Cardiac muscle cell (in vitro differentiated cells and primary cell): ENCODE results near the gene TMEM185B. TPM values are rescaled to one million over a fixed set of nuclear protein-coding genes. Genes with fewer than 3 reads are reported as not detected.

ENCODE experiments used
- DNase-seq, 2 donors: peaks; one replicate each; pipeline versions ENCODE4 v3.0.0 to v3.0.0-alpha.2; 2010 to 2017; ENCODE audit warnings: low read depth in 1 of 2, low spot score in 1 of 2
- H3K27ac ChIP-seq: fragments of 200-600 bp; sonication (generic); 2 replicates; pipeline ENCODE4 v1.5.1; 2016
- H3K27me3 ChIP-seq: fragments of 200-600 bp; sonication (generic); 2 replicates; pipeline ENCODE4 v1.6.0; 2016; ENCODE audit warnings: control low read depth
- H3K36me3 ChIP-seq: fragments of 200-600 bp; sonication (generic); 2 replicates; pipeline ENCODE4 v1.5.1; 2016; ENCODE audit warnings: control low read depth
- H3K4me1 ChIP-seq: fragments of 200-600 bp; sonication (generic); 2 replicates; pipeline ENCODE4 v1.8.1; 2017; ENCODE audit warnings: low read depth, mild to moderate bottlenecking, mixed run types
- H3K4me3 ChIP-seq: fragments of 200-600 bp; sonication (generic); 2 replicates; pipeline ENCODE4 v1.5.1; 2016; ENCODE audit warnings: mild to moderate bottlenecking
- H3K9me3 ChIP-seq: fragments of 200-600 bp; sonication (generic); 2 replicates; pipeline ENCODE4 v1.5.1; 2017; ENCODE audit warnings: low read depth, mild to moderate bottlenecking, control low read depth
- polyA plus RNA-seq: library from polyadenylated mRNA; unstranded; fragments of >200 nt; fragmentation: Nextera tagmentation; extraction: Ambion mirVana; gene quantifications from 2 replicates; pipeline ENCODE4 v1.2.1, GENCODE V29; 2016
- total RNA-seq: library from RNA; depleted of rRNA; stranded (reverse); fragments of >200 nt; gene quantifications from 2 replicates; pipeline ENCODE4 v1.2.3, GENCODE V29; 2016
- TF ChIP-seq, protein P1 (sequence below): IDR thresholded peaks from 2 replicates; pipeline ENCODE4 v1.5.1; 2012; ENCODE audit warnings: low read depth, mild to moderate bottlenecking, low read length

TMEM185B gene
- total and polyA plus RNA-seq, 2 experiments from 2014 or later = 21.3 to 43.4 TPM

DNA sequence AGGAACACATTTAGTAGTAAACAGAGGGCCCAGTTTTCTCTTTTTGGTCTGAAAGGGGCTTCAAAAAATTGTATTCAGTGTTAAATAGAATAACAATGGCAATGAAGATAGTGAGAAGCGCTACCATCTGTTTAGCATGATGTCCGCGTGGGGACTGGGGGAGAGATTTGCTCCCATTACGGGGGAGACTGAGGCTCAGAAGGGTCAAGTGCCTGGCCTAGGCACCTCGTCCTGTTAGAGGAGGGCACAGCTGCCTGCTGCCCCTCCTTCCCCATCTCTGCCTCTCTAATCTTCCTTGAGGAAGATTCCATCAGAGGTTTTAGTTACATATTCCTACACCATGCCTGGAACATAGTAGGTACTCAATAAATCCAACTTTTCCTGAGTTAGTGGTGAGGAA, 10.1 kb upstream of the TMEM185B start:
- no peak overlapping the region for H3K4me3 ChIP-seq
- no peak overlapping the region for H3K27ac ChIP-seq
- H3K36me3 ChIP-seq = no peaks in the 10 kb centered on the region
- H3K27me3 ChIP-seq = no peaks in the 10 kb centered on the region
- H3K4me1 ChIP-seq = no peaks in the 10 kb centered on the region
- H3K9me3 ChIP-seq = no peaks in the 10 kb centered on the region
- TF ChIP-seq, protein P1, sequence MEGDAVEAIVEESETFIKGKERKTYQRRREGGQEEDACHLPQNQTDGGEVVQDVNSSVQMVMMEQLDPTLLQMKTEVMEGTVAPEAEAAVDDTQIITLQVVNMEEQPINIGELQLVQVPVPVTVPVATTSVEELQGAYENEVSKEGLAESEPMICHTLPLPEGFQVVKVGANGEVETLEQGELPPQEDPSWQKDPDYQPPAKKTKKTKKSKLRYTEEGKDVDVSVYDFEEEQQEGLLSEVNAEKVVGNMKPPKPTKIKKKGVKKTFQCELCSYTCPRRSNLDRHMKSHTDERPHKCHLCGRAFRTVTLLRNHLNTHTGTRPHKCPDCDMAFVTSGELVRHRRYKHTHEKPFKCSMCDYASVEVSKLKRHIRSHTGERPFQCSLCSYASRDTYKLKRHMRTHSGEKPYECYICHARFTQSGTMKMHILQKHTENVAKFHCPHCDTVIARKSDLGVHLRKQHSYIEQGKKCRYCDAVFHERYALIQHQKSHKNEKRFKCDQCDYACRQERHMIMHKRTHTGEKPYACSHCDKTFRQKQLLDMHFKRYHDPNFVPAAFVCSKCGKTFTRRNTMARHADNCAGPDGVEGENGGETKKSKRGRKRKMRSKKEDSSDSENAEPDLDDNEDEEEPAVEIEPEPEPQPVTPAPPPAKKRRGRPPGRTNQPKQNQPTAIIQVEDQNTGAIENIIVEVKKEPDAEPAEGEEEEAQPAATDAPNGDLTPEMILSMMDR = no peak
- DNase-seq = no peak

DNA sequence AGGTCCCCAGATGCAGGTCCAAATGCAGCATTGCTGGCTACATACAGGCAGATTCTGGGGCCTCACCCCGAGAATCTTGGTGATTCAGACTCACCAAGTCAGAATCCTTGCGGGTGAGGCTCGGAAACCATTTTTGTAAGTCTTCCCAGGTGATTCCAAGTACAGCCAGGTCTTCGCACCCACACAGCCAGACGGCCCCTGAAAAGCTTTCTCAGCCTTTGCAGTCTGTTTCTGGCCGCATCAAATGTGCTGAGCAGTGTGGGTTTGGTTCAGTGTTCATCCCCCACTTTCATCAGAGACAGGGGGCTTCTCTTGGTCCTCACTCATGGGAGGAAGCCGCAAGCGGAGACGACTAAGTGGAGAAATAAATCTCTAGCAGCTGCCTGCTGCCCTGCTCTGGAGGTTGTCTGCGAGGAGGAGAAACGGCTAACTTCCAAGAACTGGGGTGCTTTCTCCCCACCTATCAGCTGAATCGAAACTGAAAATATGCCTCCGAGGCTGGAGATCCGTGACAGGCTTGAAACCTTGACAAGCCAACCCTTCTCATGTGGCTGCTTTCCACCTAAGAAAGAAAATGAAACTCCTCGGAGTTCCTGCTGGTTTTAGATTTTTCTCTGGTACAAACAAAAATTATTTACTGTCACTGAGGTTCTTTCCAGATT, 8.9 kb upstream of the TMEM185B start:
- Histone ChIP-seq H3K27ac (no peak overlapping the region), H3K36me3 (no peaks in the 10 kb centered on the region), H3K4me3 (no peak overlapping the region), H3K27me3 (no peaks in the 10 kb centered on the region), H3K9me3 (no peaks in the 10 kb centered on the region), H3K4me1 (peaks cover 7% of the 10 kb centered on the region)
- DNase-seq = no peak
- TF ChIP-seq, protein P1 = no peak

DNA sequence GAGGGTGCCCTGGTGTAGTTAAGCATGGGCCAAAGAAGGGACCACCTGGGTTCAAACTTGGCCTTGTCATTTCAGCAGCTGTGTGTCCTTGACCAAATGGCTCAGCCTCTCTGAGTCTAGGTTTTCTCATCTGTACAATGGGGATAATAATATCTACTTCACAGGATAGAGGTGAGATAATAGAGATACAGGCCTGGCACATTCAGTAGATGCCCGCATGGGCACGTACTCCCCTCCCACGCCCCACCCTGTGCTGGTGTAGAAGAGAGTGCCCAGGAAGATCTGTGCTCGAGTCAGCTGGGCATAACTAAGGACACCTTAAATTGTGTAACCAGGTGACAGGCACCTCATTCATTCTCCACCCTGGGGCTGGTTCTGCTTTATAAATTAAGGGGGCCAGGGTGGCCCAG, 8.4 kb upstream of the TMEM185B start:
- Histone ChIP-seq H3K36me3 (no peaks in the 10 kb centered on the region), H3K4me1 (peaks cover 7% of the 10 kb centered on the region), H3K9me3 (no peaks in the 10 kb centered on the region), H3K4me3 (no peak overlapping the region), H3K27me3 (no peaks in the 10 kb centered on the region), H3K27ac (no peak overlapping the region)
- TF ChIP-seq, protein P1 = no peak
- DNase-seq = no peak

DNA sequence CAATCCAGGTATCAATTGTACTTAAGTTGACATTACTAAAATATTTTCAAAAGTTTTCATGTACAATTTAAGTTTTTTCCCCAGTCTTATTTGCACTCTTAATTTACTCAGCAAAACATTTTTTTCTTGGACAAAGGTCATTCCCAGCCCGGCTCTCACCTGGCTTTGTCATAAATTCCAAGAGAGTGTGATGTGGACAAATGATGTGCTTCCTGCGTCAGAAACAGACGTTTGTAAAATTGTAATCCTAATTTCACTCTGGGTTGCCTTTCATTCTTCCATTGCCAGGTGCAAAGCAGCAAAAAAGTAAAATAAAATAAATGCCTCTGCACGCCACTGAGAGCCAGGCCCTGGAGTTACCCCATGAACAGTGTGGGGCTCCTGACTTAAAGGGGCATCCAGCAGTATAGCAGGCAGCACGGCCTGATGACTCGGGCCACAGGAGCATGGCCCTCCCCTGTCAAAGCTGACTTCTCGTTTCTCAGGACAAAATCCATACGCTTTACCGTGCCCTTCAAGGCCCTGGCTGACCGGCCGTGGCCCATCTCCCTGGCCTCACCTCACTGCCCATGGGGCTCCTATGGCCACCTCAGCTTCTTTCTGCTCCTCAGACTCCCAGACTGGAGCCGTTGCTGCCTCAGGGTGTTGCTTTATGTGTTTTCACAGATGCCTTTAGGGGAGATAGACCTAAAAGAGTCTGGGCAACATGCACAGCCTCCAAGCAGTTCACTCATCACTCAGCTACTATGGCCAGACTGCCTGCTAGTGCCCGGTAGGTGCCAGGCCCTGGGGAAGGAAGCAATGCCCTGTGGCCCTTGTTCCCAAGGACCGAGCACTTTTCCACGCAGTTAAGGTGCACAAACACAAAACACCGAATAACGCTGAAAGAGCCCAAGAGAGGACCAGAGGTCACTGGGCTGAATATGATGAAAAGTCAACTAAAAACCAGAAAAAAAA, 7.6 kb upstream of the TMEM185B start:
- Histone ChIP-seq H3K9me3 (no peaks in the 10 kb centered on the region), H3K27ac (no peak overlapping the region), H3K27me3 (no peaks in the 10 kb centered on the region), H3K4me3 (no peak overlapping the region), H3K4me1 (peaks cover 7% of the 10 kb centered on the region), H3K36me3 (no peaks in the 10 kb centered on the region)
- TF ChIP-seq, protein P1 = no peak
- DNase-seq = no peak

DNA sequence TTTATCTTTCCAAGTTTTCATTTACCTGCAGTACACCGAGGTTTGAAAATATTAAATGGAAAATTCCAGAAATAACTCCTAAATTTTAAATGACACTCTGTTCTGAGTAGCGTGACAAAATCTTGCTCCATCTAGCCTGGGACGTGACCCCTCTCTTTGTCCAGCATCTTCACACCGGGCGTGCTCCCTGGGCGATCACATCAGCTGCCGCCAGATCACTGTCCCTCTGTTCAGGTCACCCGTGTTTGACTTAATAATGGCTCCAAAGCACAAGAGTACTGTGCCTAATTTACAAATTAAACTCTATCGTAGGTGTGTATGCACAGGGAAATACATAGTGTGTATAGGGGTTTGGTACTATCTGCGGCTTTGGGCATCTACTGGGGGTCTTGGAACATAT, 6.1 kb upstream of the TMEM185B start:
- Histone ChIP-seq H3K27me3 (peaks cover 5% of the 10 kb centered on the region), H3K9me3 (no peaks in the 10 kb centered on the region), H3K4me1 (peaks cover 7% of the 10 kb centered on the region), H3K36me3 (no peaks in the 10 kb centered on the region), H3K4me3 (no peak overlapping the region), H3K27ac (no peak overlapping the region)
- no peak for DNase-seq
- TF ChIP-seq, protein P1 = no peak
